Measurements from ENCODE around the gene MYO1D.

GRCh38 chr17:32876417-32877163 lies at the start of gene MYO1D:
- TF ChIP-seq POLR2A (IDR thresholded peaks at IDR 0.05) (no peak), CTCF (IDR thresholded peaks at IDR 0.05) (peak in 4 of 7 experiments; percentile 20 to 47 (median 38)), POLR2AphosphoS5 (IDR thresholded peaks at IDR 0.05) (peak in 2 of 3 donors; percentile 70 to 87), EP300 (IDR thresholded peaks at IDR 0.05) (no peak)
